NCI-H2081 (cell line): ENCODE results near the gene WWOX.

Experiments
- DNase-seq, 2 experiments: peaks; one replicate each; lab custom pipeline; 2025; lab: John Stamatoyannopoulos, UW

The WWOX gene

DNA sequence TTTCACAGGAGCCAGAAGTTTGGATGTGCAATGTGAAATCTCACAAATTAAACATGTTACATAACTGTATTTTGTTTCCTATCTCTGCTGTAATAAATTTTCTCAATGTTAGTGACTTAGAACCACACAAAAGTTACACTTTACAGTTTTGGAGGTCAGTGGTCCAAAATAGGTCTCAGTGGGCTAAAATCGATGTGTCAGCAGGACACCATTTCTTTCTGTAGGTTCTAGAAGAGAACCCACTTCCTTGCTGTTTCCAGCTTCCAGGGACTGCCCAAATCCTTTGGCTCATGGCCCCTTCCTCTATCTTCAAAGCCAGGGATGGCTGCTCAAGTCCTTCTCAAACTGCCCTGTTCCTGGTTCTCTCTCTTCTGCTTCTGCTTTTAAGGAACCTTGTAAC is 252.7 kb downstream of the WWOX start:
- no peak for DNase-seq

- no peak for DNase-seq
These were observed 254.3 kb downstream of the WWOX start for GRCh38 chr16:78353640-78354275.

DNA sequence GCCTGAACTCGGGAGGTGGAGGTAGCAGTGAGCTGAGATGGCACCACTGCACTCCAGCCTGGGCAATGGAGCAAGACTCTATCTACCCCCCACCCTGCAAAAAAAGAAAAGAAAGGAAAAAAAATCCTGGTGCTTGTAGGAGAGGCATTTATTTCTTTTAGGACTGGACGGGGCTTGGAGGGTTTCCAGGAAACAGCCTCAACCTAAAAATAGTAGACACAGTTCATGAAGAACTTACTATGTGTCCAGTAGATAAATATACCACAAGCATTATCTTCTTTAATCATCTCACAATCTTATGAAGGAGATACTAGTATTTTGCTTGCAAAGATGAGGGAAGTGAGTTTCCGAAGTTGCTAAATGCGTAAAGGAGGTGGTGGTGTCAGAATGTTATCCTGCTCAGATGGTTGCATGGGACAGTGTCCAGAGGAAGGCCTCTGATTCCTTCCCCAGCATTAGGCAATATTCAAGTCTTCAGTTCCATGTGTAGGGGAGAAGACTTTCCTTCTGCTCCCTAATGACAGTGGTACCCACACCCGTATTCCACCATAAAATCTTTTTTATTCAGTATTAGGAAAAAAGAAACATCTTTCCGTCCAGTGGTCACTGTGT is 263.2 kb downstream of the WWOX start:
- no peak for DNase-seq

- DNase-seq = no peak
These were observed 264.5 kb downstream of the WWOX start for GRCh38 chr16:78363843-78364555.

GRCh38 chr16:78364556-78364880 is 265.1 kb downstream of the WWOX start:
- no peak for DNase-seq

DNA sequence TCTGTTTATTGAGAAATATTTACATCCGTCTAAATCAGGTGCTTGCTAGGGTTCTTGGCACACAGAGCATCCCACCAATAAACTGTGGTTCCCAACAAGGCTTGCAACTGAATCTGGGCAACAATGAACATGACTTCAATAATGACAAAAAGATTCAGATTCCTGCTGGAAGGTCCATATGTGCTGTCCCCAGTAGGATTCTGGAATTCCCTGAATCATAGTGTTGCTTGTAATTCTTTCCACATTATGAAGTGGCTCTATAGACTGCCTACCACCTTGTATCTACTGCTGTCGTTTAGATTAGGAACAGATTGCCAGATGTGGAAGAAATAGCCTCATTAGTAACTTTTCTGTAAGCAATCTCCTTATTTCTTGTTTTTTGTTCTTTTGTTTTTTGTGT is 265.9 kb downstream of the WWOX start:
- no peak for DNase-seq

- no peak for DNase-seq
These were observed 269.0 kb downstream of the WWOX start for GRCh38 chr16:78368121-78369102.

DNA sequence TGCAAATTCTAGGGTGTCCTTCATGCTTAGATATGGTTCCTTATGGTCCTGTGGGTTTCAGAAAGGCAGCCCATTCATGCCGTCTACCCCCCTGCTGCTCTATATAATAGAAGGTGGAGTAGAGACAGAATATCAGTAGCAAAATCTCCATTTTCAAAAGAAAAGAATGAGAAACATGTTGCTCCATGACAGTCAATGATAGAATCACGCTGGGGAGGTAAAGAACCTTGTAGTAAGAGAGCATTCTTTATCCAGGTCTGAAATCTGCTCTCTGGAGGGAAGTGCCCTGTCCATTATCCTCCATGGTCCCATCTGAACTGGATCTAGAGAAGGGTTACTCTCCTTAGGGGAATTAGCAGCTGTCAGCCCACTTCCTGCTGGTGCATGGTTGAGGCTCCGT is 272.8 kb downstream of the WWOX start:
- DNase-seq = no peak

DNA sequence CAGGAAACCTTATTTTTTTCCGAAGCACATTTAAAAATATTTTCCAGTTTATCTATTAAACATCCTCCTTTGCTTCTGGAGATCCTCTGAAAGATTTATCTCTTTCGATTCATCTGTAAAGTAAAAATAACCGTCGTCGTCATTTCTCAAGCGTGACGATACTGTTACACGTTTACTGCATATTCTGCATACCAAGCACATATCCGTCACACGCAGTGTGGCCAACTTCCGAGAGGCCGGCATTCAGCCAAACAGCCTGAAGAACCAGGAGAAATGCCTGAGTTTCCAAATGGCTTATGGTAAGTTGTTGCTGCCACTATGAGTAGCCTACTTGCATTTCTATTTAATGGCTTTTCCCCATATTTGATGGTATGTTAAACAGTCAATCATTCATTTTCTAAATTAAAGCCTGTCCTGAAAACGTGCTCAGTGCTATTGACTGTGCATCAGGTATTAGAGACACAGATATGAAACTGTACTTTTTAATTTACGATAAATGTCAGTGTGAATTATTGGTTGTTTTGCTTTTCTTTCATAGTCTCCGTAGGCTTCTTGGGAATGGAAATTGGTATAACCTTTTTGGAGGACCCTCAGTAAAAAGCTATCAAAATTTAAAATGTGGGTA is 275.7 kb downstream of the WWOX start:
- no peak for DNase-seq

DNA sequence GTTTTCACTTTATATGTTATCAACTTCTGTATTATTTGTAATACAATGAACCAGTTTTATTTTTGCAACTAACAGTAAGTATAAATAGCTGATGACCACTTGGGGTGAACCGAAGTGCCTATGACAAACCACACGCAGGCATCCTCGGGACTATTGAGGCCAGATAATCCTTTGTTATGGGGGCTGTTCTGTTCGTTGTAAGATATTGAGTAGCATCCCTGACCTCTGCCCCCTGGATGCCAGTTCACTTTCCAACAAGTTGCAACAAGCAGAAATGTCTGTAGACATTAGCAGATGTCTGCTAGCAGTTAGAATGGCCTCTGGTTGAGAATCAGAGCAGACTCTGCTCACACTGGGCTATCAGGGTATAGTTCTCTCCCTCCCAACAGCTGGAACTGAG is 277.0 kb downstream of the WWOX start:
- no peak for DNase-seq

- no peak for DNase-seq
These were observed 277.9 kb downstream of the WWOX start for GRCh38 chr16:78377312-78377711.

GRCh38 chr16:78381060-78381459 is 281.6 kb downstream of the WWOX start:
- DNase-seq = no peak

DNA sequence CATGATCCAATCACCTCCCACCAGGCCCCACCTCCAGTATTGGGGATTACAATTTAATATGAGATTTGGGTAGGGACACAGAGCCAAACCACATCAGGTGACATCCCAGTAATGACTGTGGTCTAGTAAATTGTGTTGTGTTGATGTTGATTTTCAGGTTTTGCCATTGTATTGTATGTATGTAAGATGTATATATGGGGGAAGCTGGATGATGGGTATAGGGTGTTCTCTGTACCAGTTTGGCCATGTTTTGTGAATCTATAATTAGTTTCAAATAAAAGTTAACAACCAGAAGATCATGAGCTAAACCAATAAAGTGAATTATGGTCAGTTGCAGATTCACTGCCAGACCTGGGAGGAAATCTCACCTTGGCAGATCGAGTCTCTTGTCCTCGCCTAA is 283.7 kb downstream of the WWOX start:
- DNase-seq = no peak

DNA sequence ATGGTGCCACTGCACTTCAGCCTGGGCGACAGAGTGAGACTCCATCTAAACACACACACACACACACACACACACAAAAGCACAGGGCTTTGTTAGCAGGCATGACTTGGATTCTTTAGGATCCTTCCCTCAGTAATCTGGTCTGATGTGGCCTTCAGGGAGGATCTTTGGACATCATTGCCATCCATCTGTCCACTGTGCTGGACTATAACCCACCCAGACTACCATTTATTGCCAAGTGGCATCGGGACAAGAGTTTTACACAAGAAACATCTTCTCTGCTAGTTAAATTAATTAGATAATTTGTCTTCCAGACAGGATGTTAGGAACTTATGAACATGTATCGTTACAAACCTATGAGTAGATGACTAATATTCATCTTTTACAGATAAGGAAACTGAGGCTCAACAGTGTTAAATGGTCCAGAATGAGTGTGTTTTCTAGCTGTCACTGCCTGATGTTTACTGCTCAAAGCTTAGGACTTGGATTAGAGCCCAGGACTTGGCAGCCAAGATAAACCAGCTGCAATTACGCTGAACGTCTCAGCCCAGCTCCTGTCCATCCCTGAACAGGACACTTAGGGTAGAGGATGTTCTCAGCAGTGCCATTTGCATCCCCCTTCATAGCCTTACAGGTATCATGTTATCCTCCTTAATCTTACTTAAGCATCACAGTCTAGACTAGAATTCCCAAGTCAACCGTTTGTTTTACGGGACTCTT is 285.8 kb downstream of the WWOX start:
- no peak for DNase-seq

- no peak for DNase-seq
These were observed 287.3 kb downstream of the WWOX start for GRCh38 chr16:78386557-78387324.

DNA sequence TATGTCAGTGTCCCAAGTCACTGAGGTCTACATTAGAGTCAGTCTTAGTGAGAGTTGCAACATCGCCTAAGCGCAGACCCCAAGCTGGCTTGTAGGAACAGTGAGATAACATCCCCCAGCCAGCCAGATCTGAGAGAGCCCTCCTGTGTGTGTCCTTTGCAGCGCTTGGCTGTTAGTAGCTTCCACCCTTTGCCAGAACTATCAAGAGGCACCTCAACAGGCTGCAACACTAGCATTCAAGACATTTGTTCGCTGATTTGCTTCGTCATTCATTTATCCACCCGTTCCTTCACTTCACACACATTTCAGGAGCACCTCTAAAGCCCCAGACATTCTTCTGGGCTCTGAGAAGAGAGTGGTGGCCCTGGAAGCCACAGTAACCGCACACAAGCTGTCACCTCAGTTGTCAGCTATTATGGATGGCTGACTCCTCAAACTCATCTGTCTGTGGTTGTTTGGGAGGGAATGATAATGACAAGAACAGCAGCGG is 289.6 kb downstream of the WWOX start:
- DNase-seq = no peak

DNA sequence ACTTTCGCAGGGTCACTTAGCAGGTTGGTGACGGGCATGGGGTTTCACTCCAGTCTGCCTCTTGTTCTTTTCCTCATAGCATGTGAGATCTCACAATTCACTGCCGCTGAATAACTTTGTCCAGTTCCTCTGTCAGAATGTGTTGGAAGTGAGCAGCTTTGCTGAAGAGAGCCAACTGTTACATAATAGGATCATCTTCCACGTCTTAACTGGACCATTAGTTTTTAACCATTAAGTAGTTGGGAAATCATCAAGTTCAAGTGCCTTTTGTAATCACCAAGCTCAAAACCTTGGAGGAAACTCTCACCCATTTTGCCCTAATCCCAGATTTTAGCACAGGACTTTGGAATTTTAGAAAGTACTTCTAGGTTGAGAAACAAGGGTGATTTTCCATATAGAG is 290.6 kb downstream of the WWOX start:
- DNase-seq = no peak

GRCh38 chr16:78390508-78391324 is 291.3 kb downstream of the WWOX start:
- no peak for DNase-seq

DNA sequence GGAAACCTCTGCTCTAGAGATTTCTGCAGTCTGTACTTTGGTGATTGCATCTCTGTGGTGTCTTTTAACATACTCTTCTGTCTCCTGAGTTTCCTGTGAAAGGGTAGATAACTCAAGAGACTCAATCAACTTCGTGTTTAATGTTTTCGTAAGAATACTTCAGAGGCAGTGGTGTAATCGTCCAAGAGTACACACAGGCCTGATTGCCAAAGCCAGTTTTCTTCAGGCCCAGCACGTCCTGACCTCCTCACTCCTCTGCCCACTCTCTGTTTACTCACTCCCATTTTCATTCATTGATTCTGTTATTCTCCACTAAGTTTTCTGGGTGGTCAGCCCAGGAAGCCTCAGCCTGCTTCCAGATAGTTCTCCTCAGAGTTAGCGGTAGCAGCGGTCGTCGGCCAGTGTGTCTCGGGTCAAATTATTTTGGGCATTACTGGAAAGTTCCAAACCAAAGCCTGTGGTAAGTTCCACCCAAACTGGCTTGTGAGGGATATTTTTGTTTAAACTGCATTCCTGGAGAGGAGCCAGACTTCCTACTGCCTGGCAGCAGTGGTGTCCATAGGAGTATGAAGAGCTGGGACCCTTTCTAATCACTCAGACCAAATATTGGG is 293.2 kb downstream of the WWOX start:
- DNase-seq = no peak
